SK-N-SH (cell line): ENCODE measurements around the gene MALRD1. TPM values are rescaled to one million over a fixed set of nuclear protein-coding genes. Genes with fewer than 3 reads are reported as not detected.

Experiments used
- CTCF ChIA-PET: fragments of 300-600, 350-600 bp; formaldehyde crosslinking; extraction: SDS; loops from one replicate; lab custom pipeline; 2021; lab: Yijun Ruan, JAX
- POLR2A ChIA-PET: fragments of 350-600 bp; sonication (Branson Sonifier 250); formaldehyde crosslinking; extraction: SDS; loops from one replicate; lab custom pipeline; 2020; ENCODE audit warnings: antibody characterized with exemption, inconsistent platforms; lab: Yijun Ruan, JAX
- DNase-seq: peaks from one replicate; pipeline ENCODE4 v3.0.0; 2012
- H2AFZ ChIP-seq: fragments of 200-600 bp; sonication (generic); 2 replicates; pipeline ENCODE4 v1.8.1; 2016; ENCODE audit warnings: antibody characterized with exemption, mild to moderate bottlenecking, low read depth
- H3F3A ChIP-seq: fragments of 200-600 bp; sonication (generic); replicated peaks from 2 replicates; pipeline ENCODE3; 2016; ENCODE audit warnings: antibody characterized with exemption, mild to moderate bottlenecking; ENCODE audit not compliant: insufficient read depth
- H3K27ac ChIP-seq, 2 experiments: fragments of 200-500 bp in 1 of 2; fragments of 200-600 bp in 1 of 2; sonication (Bioruptor generic) in 1 of 2; sonication (generic), shearing (Covaris generic) in 1 of 2; 2 replicates each; pipeline versions ENCODE4 v1.5.1 to v1.6.1; 2014 to 2016; ENCODE audit warnings: low read depth in 2 of 2, inconsistent platforms in 1 of 2, low read length in 1 of 2, mild to moderate bottlenecking in 1 of 2, mixed read lengths in 1 of 2
- H3K27me3 ChIP-seq: fragments of 200-600 bp; sonication (generic), shearing (Covaris generic); 2 replicates; pipeline ENCODE4 v1.6.1; 2016; ENCODE audit warnings: mixed run types; ENCODE audit not compliant: insufficient read depth
- H3K36me3 ChIP-seq, 2 experiments: fragments of 200-500 bp in 1 of 2; fragments of 200-600 bp in 1 of 2; sonication (Bioruptor generic) in 1 of 2; sonication (generic) in 1 of 2; replicated peaks in 1 of 2; 2 replicates each; pipeline versions ENCODE3 to v1.5.1; 2014 to 2016; ENCODE audit warnings: low read length in 1 of 2, mild to moderate bottlenecking in 1 of 2; ENCODE audit not compliant: insufficient read depth in 2 of 2, control insufficient read depth in 1 of 2
- H3K4me1 ChIP-seq, 2 experiments: fragments of 200-500 bp in 1 of 2; fragments of 200-600 bp in 1 of 2; sonication (Bioruptor generic) in 1 of 2; sonication (generic), shearing (Covaris generic) in 1 of 2; 2 replicates each; pipeline versions ENCODE4 v1.5.1 to v1.6.1; 2014 to 2016; ENCODE audit warnings: low read depth in 1 of 2, low read length in 1 of 2, mixed run types in 1 of 2; ENCODE audit not compliant: insufficient read depth in 2 of 2, control insufficient read depth in 1 of 2
- H3K4me2 ChIP-seq: fragments of 200-600 bp; sonication (generic), shearing (Covaris generic); 2 replicates; pipeline ENCODE4 v1.6.1; 2017; ENCODE audit warnings: mixed run types
- H3K4me3 ChIP-seq, 2 experiments: fragments of 200-500 bp in 1 of 2; fragments of 200-600 bp in 1 of 2; sonication (Bioruptor generic) in 1 of 2; sonication (generic), shearing (Covaris generic) in 1 of 2; 2 replicates each; pipeline versions ENCODE4 v1.5.1 to v1.8.1; 2014 to 2016; ENCODE audit warnings: low read depth in 2 of 2, inconsistent platforms in 1 of 2, low read length in 1 of 2, mild to moderate bottlenecking in 1 of 2, mixed read lengths in 1 of 2, moderate library complexity in 1 of 2
- H3K79me2 ChIP-seq: fragments of 200-600 bp; sonication (generic); 2 replicates; pipeline ENCODE4 v1.8.1; 2017; ENCODE audit warnings: mild to moderate bottlenecking; ENCODE audit not compliant: insufficient read depth
- H3K9ac ChIP-seq: fragments of 200-600 bp; sonication (generic); 2 replicates; pipeline ENCODE4 v1.6.1; 2017; ENCODE audit warnings: mixed run types
- H3K9me2 ChIP-seq: fragments of 200-600 bp; sonication (generic); 2 replicates; pipeline ENCODE4 v1.6.1; 2017; ENCODE audit warnings: mixed run types
- H3K9me3 ChIP-seq: fragments of 200-600 bp; sonication (generic); 2 replicates; pipeline ENCODE4 v1.6.1; 2017; ENCODE audit warnings: mixed run types, mild to moderate bottlenecking, moderate library complexity
- H4K20me1 ChIP-seq: fragments of 200-600 bp; sonication (generic); 2 replicates; pipeline ENCODE4 v1.6.1; 2017; ENCODE audit warnings: mild to moderate bottlenecking, mixed run types; ENCODE audit not compliant: insufficient read depth
- EP300 ChIP-seq, 2 experiments: IDR thresholded peaks; 2 replicates each; pipeline versions ENCODE4 v1.4.0 to v1.6.1; 2012; ENCODE audit warnings: borderline replicate concordance in 1 of 2, low read depth in 1 of 2, low read length in 1 of 2
- EZH2phosphoT487 ChIP-seq: fragments of 200-600 bp; sonication (generic); IDR thresholded peaks from 2 replicates; pipeline ENCODE4 v1.6.1; 2017; ENCODE audit warnings: low read depth, mixed run types, mild to moderate bottlenecking, antibody characterized with exemption, moderate library complexity, borderline replicate concordance
- FOSL2 ChIP-seq: IDR thresholded peaks from 2 replicates; pipeline ENCODE4 v1.4.0; 2012; ENCODE audit warnings: low read depth, mild to moderate bottlenecking, moderate library complexity, borderline replicate concordance
- FOXJ3 ChIP-seq: sonication (generic); formaldehyde crosslinking; IDR thresholded peaks from 2 replicates; pipeline ENCODE4 v1.5.1; 2020; ENCODE audit warnings: mild to moderate bottlenecking, missing genetic modification reagents
- GABPA ChIP-seq: IDR thresholded peaks from 2 replicates; pipeline ENCODE4 v1.4.0; 2012; ENCODE audit warnings: low read depth, mild to moderate bottlenecking
- JUND ChIP-seq: IDR thresholded peaks from 2 replicates; pipeline ENCODE4 v1.4.0; 2012
- REST ChIP-seq: IDR thresholded peaks from 2 replicates; pipeline ENCODE4 v1.6.1; 2012; ENCODE audit warnings: mild to moderate bottlenecking, low read depth, low read length, moderate library complexity
- RXRA ChIP-seq: IDR thresholded peaks from 2 replicates; pipeline ENCODE4 v1.4.0; 2012; ENCODE audit warnings: low read depth, mild to moderate bottlenecking, borderline replicate concordance
- SIN3A ChIP-seq: IDR thresholded peaks from 2 replicates; pipeline ENCODE4 v1.6.1; 2012; ENCODE audit warnings: low read depth, mild to moderate bottlenecking, low read length, moderate library complexity, borderline replicate concordance
- TAF1 ChIP-seq: IDR thresholded peaks from 2 replicates; pipeline ENCODE4 v1.6.1; 2012; ENCODE audit warnings: low read depth, mild to moderate bottlenecking, low read length, moderate library complexity, borderline replicate concordance
- TCF12 ChIP-seq: IDR thresholded peaks from 2 replicates; pipeline ENCODE4 v1.4.0; 2012
- WGBS: methylation state at CpG from one replicate; pipeline ENCODE4 v1.1.6; 2017; ENCODE audit warnings: low lambda C conversion rate; 5-methylcytosine and 5-hydroxymethylcytosine counted together
- polyA plus RNA-seq, 3 experiments: library from polyadenylated mRNA; depleted of rRNA; stranded (reverse); fragments of >200 nt; gene quantifications; 2 replicates each; pipeline ENCODE4 v1.2.3, GENCODE V29; 2012
- TF ChIP-seq, protein P1 (sequence below): IDR thresholded peaks from 2 replicates; pipeline ENCODE4; 2012

MALRD1 gene
- polyA plus RNA-seq, 1 of the 3 experiments (the other 2 are of a cell fraction), result not detected

GRCh38 chr10:19730907-19731217 is 682.3 kb downstream of the MALRD1 start:
- H3K27ac ChIP-seq, result peak overlapping the region; percentile 64 to 70; a peak in 3 of 4 replicates
- CTCF ChIA-PET, result no interaction called here

GRCh38 chr10:19731560-19731959 is 683.0 kb downstream of the MALRD1 start:
- ChIA-PET POLR2A (no interaction called here), CTCF (no interaction called here)

More at GRCh38 chr10:19730907-19731217, 682.3 kb downstream of the MALRD1 start:
- no peaks in the 10 kb centered on the region for H3K9me2 ChIP-seq
- H3K9ac ChIP-seq, result no peak overlapping the region
- H3K36me3 ChIP-seq, result no peaks in the 10 kb centered on the region
- peaks cover 8% of the 10 kb centered on the region for H3F3A ChIP-seq
- H4K20me1 ChIP-seq, result no peaks in the 10 kb centered on the region
- H3K4me2 ChIP-seq, result peak overlapping the region; percentile 57; the same call in 1 of the 2 replicates
- no peak overlapping the region for H3K4me3 ChIP-seq
- DNase-seq, result no peak
- peak overlapping the region; percentile 64; the same call in 1 of the 2 replicates for H2AFZ ChIP-seq
- TF ChIP-seq EP300 (IDR thresholded peaks at IDR 0.05; ENCODE audit: borderline replicate concordance in 1 of 2, low read depth in 1 of 2, low read length in 1 of 2), result peak in 1 of 2 experiments; percentile 33; a peak in 1 of 4 replicates
- TF ChIP-seq FOXJ3, result no peak
- TF ChIP-seq JUND, result 0 out of 2 replicates have a peak, but pooled peaks have one; percentile 11
- peak; percentile 65 for TF ChIP-seq TCF12
- TF ChIP-seq, protein P1, sequence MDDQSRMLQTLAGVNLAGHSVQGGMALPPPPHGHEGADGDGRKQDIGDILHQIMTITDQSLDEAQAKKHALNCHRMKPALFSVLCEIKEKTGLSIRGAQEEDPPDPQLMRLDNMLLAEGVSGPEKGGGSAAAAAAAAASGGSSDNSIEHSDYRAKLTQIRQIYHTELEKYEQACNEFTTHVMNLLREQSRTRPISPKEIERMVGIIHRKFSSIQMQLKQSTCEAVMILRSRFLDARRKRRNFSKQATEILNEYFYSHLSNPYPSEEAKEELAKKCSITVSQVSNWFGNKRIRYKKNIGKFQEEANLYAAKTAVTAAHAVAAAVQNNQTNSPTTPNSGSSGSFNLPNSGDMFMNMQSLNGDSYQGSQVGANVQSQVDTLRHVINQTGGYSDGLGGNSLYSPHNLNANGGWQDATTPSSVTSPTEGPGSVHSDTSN, result peak; percentile 33; the same call in 1 of the 2 replicates
- TF ChIP-seq FOSL2, result peak; percentile 23; the same call in 1 of the 2 replicates
- TF ChIP-seq, all 33 proteins: peak for 5
- no peaks in the 10 kb centered on the region for H3K79me2 ChIP-seq
- H3K9me3 ChIP-seq, result no peaks in the 10 kb centered on the region
- no peaks in the 10 kb centered on the region for H3K27me3 ChIP-seq
- POLR2A ChIA-PET, result no interaction called here
- peaks cover 0 to 3% of the 10 kb centered on the region in 2 experiments; a peak in 2 of 4 replicates for H3K4me1 ChIP-seq

More at GRCh38 chr10:19731560-19731959, 683.0 kb downstream of the MALRD1 start:
- no peak for DNase-seq
- Histone ChIP-seq H3K9me3 (no peaks in the 10 kb centered on the region), H3K36me3 (no peaks in the 10 kb centered on the region), H4K20me1 (no peaks in the 10 kb centered on the region), H3K4me1 (peaks cover 0 to 3% of the 10 kb centered on the region in 2 experiments; a peak in 2 of 4 replicates), H3K27me3 (no peaks in the 10 kb centered on the region), H3K27ac (peak overlapping the region in 1 of 2 experiments; percentile 70; a peak in 1 of 4 replicates), H3K4me3 (no peak overlapping the region), H3K9ac (no peak overlapping the region), H3K9me2 (no peaks in the 10 kb centered on the region), H3K4me2 (no peak overlapping the region), H2AFZ (no peak overlapping the region), H3K79me2 (no peaks in the 10 kb centered on the region), H3F3A (peaks cover 8% of the 10 kb centered on the region)
- 92% methylated on average over 2 of the region's 2 CpGs for WGBS
- TF ChIP-seq SIN3A, result no peak
- TF ChIP-seq GABPA, result no peak
- TF ChIP-seq TAF1, result no peak
- no peak for TF ChIP-seq EZH2phosphoT487
- TF ChIP-seq EP300 (IDR thresholded peaks at IDR 0.05; ENCODE audit: borderline replicate concordance in 1 of 2, low read depth in 1 of 2, low read length in 1 of 2), result no peak
- TF ChIP-seq REST, result no peak
- no peak for TF ChIP-seq RXRA
- no peak for TF ChIP-seq FOSL2
